Keratinocyte (primary cell): ENCODE results near the gene CTNNA3. TPM values are rescaled to one million over a fixed set of nuclear protein-coding genes. Genes with fewer than 3 reads are reported as not detected.

Experiments
- DNase-seq: peaks from one replicate; pipeline ENCODE4 v3.0.0-alpha.2; 2011; ENCODE audit warnings: low read depth, missing footprints, low spot score
- FAIRE-seq: peaks from 2 replicates; lab custom pipeline; 2011; peaks lifted over from hg19 to GRCh38; lab: Jason Lieb, UNC
- H2AFZ ChIP-seq: 2 replicates; pipeline ENCODE4 v1.6.0; 2012; ENCODE audit warnings: low read length, control low read depth, inconsistent platforms; ENCODE audit not compliant: control insufficient read depth
- H3K27ac ChIP-seq: 2 replicates; pipeline ENCODE4 v1.5.1; 2011; ENCODE audit warnings: low read length; ENCODE audit not compliant: control insufficient read depth, insufficient read depth
- H3K27me3 ChIP-seq: 3 replicates; pipeline ENCODE4 v1.6.0; 2011; ENCODE audit warnings: low read length; ENCODE audit not compliant: control insufficient read depth, insufficient read depth; ENCODE audit errors: extremely low read depth
- H3K36me3 ChIP-seq, 2 experiments: 2 replicates in 1 of 2; 3 replicates in 1 of 2; pipeline ENCODE4 v1.5.1; 2011; ENCODE audit warnings: low read length in 2 of 2, mild to moderate bottlenecking in 1 of 2; ENCODE audit not compliant: control insufficient read depth in 2 of 2, insufficient read depth in 2 of 2; ENCODE audit errors: extremely low read depth in 1 of 2
- H3K4me1 ChIP-seq: 3 replicates; pipeline ENCODE4 v1.5.1; 2011; ENCODE audit warnings: low read length; ENCODE audit not compliant: control insufficient read depth, insufficient read depth; ENCODE audit errors: extremely low read depth
- H3K4me2 ChIP-seq: 3 replicates; pipeline ENCODE4 v1.6.0; 2011; ENCODE audit warnings: low read depth, low read length; ENCODE audit not compliant: control insufficient read depth, insufficient read depth; ENCODE audit errors: extremely low read depth
- H3K4me3 ChIP-seq, 3 experiments: fragments of 200-600 bp in 1 of 3; sonication (generic) in 1 of 3; 2 replicates in 2 of 3; 3 replicates in 1 of 3; pipeline ENCODE4 v1.5.1; 2011 to 2016; ENCODE audit warnings: low read length in 3 of 3, mild to moderate bottlenecking in 3 of 3, control low read depth in 2 of 3, inconsistent platforms in 1 of 3, low read depth in 1 of 3, mixed read lengths in 1 of 3, mixed run types in 1 of 3, moderate library complexity in 1 of 3; ENCODE audit not compliant: control insufficient read depth in 2 of 3, insufficient read depth in 2 of 3; ENCODE audit errors: extremely low read depth in 1 of 3
- H3K79me2 ChIP-seq: 2 replicates; pipeline ENCODE4 v1.6.0; 2012; ENCODE audit warnings: low read length; ENCODE audit not compliant: control insufficient read depth, insufficient read depth
- H3K9ac ChIP-seq: 3 replicates; pipeline ENCODE4 v1.6.0; 2011; ENCODE audit warnings: low read length; ENCODE audit not compliant: control insufficient read depth, insufficient read depth; ENCODE audit errors: extremely low read depth
- H3K9me1 ChIP-seq: 3 replicates; pipeline ENCODE4 v1.6.0; 2011; ENCODE audit warnings: low read length; ENCODE audit not compliant: control insufficient read depth, insufficient read depth; ENCODE audit errors: extremely low read depth
- H3K9me3 ChIP-seq: 2 replicates; pipeline ENCODE4 v1.5.1; 2012; ENCODE audit warnings: low read depth, low read length; ENCODE audit not compliant: control insufficient read depth
- H4K20me1 ChIP-seq: 3 replicates; pipeline ENCODE4 v1.6.0; 2011; ENCODE audit warnings: low read length; ENCODE audit not compliant: control insufficient read depth, insufficient read depth; ENCODE audit errors: extremely low read depth
- CTCF ChIP-seq, 3 experiments: IDR thresholded peaks in 1 of 3; conservative IDR thresholded peaks in 1 of 3; optimal IDR thresholded peaks in 1 of 3; 2 replicates in 2 of 3; 3 replicates in 1 of 3; pipeline versions ENCODE3 to v1.5.1; 2011; ENCODE audit warnings: low read length in 3 of 3, mild to moderate bottlenecking in 3 of 3, moderate library complexity in 2 of 3, control low read depth in 1 of 3, inconsistent platforms in 1 of 3; ENCODE audit not compliant: insufficient read depth in 2 of 3; ENCODE audit errors: extremely low read depth in 1 of 3
- EZH2 ChIP-seq: IDR thresholded peaks from one replicate; pipeline ENCODE4 v1.6.1; 2012; ENCODE audit warnings: inconsistent platforms, mild to moderate bottlenecking, low read length, moderate library complexity
- dilution Hi-C: fragments of 300-500 bp; cut with MboI; formaldehyde crosslinking; loops from one replicate; pipeline ENCODE4 v1.7.0; 2020; ENCODE audit warnings: low sequenced_read_pairs; ENCODE audit not compliant: extremely low pct_ligation_motif_present
- polyA plus RNA-seq, 5 experiments: library from polyadenylated mRNA; depleted of rRNA in 3 of 5; stranded (reverse) in 3 of 5; stranded (forward) in 1 of 5; unstranded in 1 of 5; fragments of >200 nt; gene quantifications; 1 replicate in 1 of 5; 2 replicates in 3 of 5; 3 replicates in 1 of 5; pipeline versions ENCODE4 v1.2.1 to v1.2.3, GENCODE V29; 2011 to 2012; ENCODE audit warnings: missing spikeins in 2 of 5, low read depth in 1 of 5, low replicate concordance in 1 of 5

CTNNA3 gene
- polyA plus RNA-seq, 1 donor (not counting 4 experiments of a cell fraction or from before 2014, with no cell fraction given): 0.01 TPM

GRCh38 chr10:66860376-66860945 lies 835.5 kb downstream of the CTNNA3 start:
- DNase-seq: no peak

GRCh38 chr10:66852811-66853210 lies 843.2 kb downstream of the CTNNA3 start:
- Histone ChIP-seq H3K9me3 (no peaks in the 10 kb centered on the region), H3K27ac (no peak overlapping the region), H2AFZ (no peak overlapping the region), H3K79me2 (no peaks in the 10 kb centered on the region), H3K9ac (no peak overlapping the region), H3K27me3 (no peaks in the 10 kb centered on the region), H4K20me1 (no peaks in the 10 kb centered on the region), H3K36me3 (no peaks in the 10 kb centered on the region), H3K4me1 (no peaks in the 10 kb centered on the region), H3K4me3 (no peak overlapping the region), H3K9me1 (no peaks in the 10 kb centered on the region), H3K4me2 (no peak overlapping the region)
- no peak for TF ChIP-seq EZH2
- FAIRE-seq (no peak), DNase-seq (no peak)
- dilution Hi-C loops: no loop called here

More at GRCh38 chr10:66860376-66860945, 835.5 kb downstream of the CTNNA3 start:
- no peaks in the 10 kb centered on the region for H3K36me3 ChIP-seq
- H3K79me2 ChIP-seq: no peaks in the 10 kb centered on the region
- H3K9ac ChIP-seq: no peak overlapping the region
- no peaks in the 10 kb centered on the region for H3K4me1 ChIP-seq
- no peak overlapping the region for H3K4me2 ChIP-seq
- H2AFZ ChIP-seq: no peak overlapping the region
- H3K27ac ChIP-seq: no peak overlapping the region
- no peaks in the 10 kb centered on the region for H3K9me3 ChIP-seq
- dilution Hi-C loops: no loop called here
- TF ChIP-seq EZH2 (no peak), CTCF (optimal IDR thresholded peaks at IDR 0.05 in 1 of 3, IDR thresholded peaks at IDR 0.05 in 1 of 3, conservative IDR thresholded peaks at IDR 0.05 in 1 of 3; ENCODE audit: extremely low read depth in 1 of 3, insufficient read depth in 2 of 3, low read length in 3 of 3) (no peak)
- no peaks in the 10 kb centered on the region for H3K9me1 ChIP-seq
- no peaks in the 10 kb centered on the region for H3K27me3 ChIP-seq
- H3K4me3 ChIP-seq: no peak overlapping the region
- H4K20me1 ChIP-seq: no peaks in the 10 kb centered on the region
- no peak for FAIRE-seq

- Histone ChIP-seq H3K4me3 (no peak overlapping the region), H3K9me1 (no peaks in the 10 kb centered on the region), H3K9ac (no peak overlapping the region), H3K27me3 (no peaks in the 10 kb centered on the region), H3K4me2 (no peak overlapping the region), H2AFZ (no peak overlapping the region), H3K27ac (no peak overlapping the region), H3K36me3 (no peaks in the 10 kb centered on the region), H3K9me3 (no peaks in the 10 kb centered on the region), H3K4me1 (no peaks in the 10 kb centered on the region), H4K20me1 (no peaks in the 10 kb centered on the region), H3K79me2 (no peaks in the 10 kb centered on the region)
- FAIRE-seq: no peak
- TF ChIP-seq EZH2 (no peak), CTCF (optimal IDR thresholded peaks at IDR 0.05 in 1 of 3, IDR thresholded peaks at IDR 0.05 in 1 of 3, conservative IDR thresholded peaks at IDR 0.05 in 1 of 3; ENCODE audit: extremely low read depth in 1 of 3, insufficient read depth in 2 of 3, low read length in 3 of 3) (no peak)
- dilution Hi-C loops: no loop called here
- no peak for DNase-seq
Observed at GRCh38 chr10:66848856-66849255, 847.1 kb downstream of the CTNNA3 start.
